ENCODE measurements around the gene KDM2A.
"Not testable (repeated sequence)": the region's sequence is repeated elsewhere in the genome, so short reads cannot be mapped to it uniquely, and the experiment has no call there.

The KDM2A gene

GRCh38 chr11:67254798-67255197 lies 135.7 kb downstream of the KDM2A start:
- Histone ChIP-seq H3K27me3 (replicated peaks) (no peaks in the 10 kb centered on the region), H3K27ac (no peak overlapping the region), H3K4me3 (ENCODE audit: low read depth, low read length) (no peak overlapping the region), H3K36me3 (replicated peaks) (peaks cover 70% of the 10 kb centered on the region)
- in situ Hi-C loops (cut with HindIII; ENCODE audit: low pct_ligation_motif_present, low sequenced_read_pairs) = no loop called here
- DNase-seq = no peak
- TF ChIP-seq CTCF (IDR thresholded peaks at IDR 0.05; ENCODE audit: low read depth, low read length, missing control alignments) = no peak

- in situ Hi-C loops (cut with HindIII; ENCODE audit: low pct_ligation_motif_present, low sequenced_read_pairs) = no loop called here
- no peak for DNase-seq
- no peak for TF ChIP-seq CTCF (IDR thresholded peaks at IDR 0.05; ENCODE audit: low read depth, low read length, missing control alignments)
- H3K4me3 ChIP-seq (ENCODE audit: low read depth, low read length) = no peak overlapping the region
- no peaks in the 10 kb centered on the region for H3K27me3 ChIP-seq (replicated peaks)
- peaks cover 65% of the 10 kb centered on the region for H3K36me3 ChIP-seq (replicated peaks)
- H3K27ac ChIP-seq = no peak overlapping the region
Observed at GRCh38 chr11:67255353-67255752, 136.3 kb downstream of the KDM2A start.

- Histone ChIP-seq H3K27ac (no peak overlapping the region), H3K27me3 (replicated peaks) (no peaks in the 10 kb centered on the region), H3K4me3 (ENCODE audit: low read depth, low read length) (no peak overlapping the region), H3K36me3 (replicated peaks) (peaks cover 59% of the 10 kb centered on the region)
- no peak for TF ChIP-seq CTCF (IDR thresholded peaks at IDR 0.05; ENCODE audit: low read depth, low read length, missing control alignments)
- no peak for DNase-seq
- in situ Hi-C loops (cut with HindIII; ENCODE audit: low pct_ligation_motif_present, low sequenced_read_pairs) = no loop called here
Observed at GRCh38 chr11:67255864-67256263, 136.8 kb downstream of the KDM2A start.

- Histone ChIP-seq H3K27ac (no peak overlapping the region), H3K27me3 (replicated peaks) (no peaks in the 10 kb centered on the region), H3K36me3 (replicated peaks) (peaks cover 52% of the 10 kb centered on the region), H3K4me3 (ENCODE audit: low read depth, low read length) (no peak overlapping the region)
- DNase-seq = no peak
- in situ Hi-C loops (cut with HindIII; ENCODE audit: low pct_ligation_motif_present, low sequenced_read_pairs) = no loop called here
- no peak for TF ChIP-seq CTCF (IDR thresholded peaks at IDR 0.05; ENCODE audit: low read depth, low read length, missing control alignments)
Observed at GRCh38 chr11:67256477-67257135, 137.5 kb downstream of the KDM2A start.

GRCh38 chr11:67260406-67260805 lies 141.3 kb downstream of the KDM2A start:
- peaks cover 14% of the 10 kb centered on the region for H3K36me3 ChIP-seq (replicated peaks)
- TF ChIP-seq CTCF (IDR thresholded peaks at IDR 0.05; ENCODE audit: low read depth, low read length, missing control alignments) = no peak
- no peak overlapping the region for H3K27ac ChIP-seq
- no peak for DNase-seq
- in situ Hi-C loops (cut with HindIII; ENCODE audit: low pct_ligation_motif_present, low sequenced_read_pairs) = no loop called here
- H3K27me3 ChIP-seq (replicated peaks) = no peaks in the 10 kb centered on the region
- no peak overlapping the region for H3K4me3 ChIP-seq (ENCODE audit: low read depth, low read length)

GRCh38 chr11:67260885-67261639 lies 142.0 kb downstream of the KDM2A start:
- H3K4me3 ChIP-seq (ENCODE audit: low read depth, low read length) = peak overlapping the region; percentile 46
- DNase-seq = peak; percentile 33
- in situ Hi-C loops (cut with HindIII; ENCODE audit: low pct_ligation_motif_present, low sequenced_read_pairs); H3K36me3 ChIP-seq (replicated peaks); H3K27me3 ChIP-seq (replicated peaks); H3K27ac ChIP-seq: not testable (repeated sequence)
